ENCODE data around the gene SLFN14.

The SLFN14 gene

DNA sequence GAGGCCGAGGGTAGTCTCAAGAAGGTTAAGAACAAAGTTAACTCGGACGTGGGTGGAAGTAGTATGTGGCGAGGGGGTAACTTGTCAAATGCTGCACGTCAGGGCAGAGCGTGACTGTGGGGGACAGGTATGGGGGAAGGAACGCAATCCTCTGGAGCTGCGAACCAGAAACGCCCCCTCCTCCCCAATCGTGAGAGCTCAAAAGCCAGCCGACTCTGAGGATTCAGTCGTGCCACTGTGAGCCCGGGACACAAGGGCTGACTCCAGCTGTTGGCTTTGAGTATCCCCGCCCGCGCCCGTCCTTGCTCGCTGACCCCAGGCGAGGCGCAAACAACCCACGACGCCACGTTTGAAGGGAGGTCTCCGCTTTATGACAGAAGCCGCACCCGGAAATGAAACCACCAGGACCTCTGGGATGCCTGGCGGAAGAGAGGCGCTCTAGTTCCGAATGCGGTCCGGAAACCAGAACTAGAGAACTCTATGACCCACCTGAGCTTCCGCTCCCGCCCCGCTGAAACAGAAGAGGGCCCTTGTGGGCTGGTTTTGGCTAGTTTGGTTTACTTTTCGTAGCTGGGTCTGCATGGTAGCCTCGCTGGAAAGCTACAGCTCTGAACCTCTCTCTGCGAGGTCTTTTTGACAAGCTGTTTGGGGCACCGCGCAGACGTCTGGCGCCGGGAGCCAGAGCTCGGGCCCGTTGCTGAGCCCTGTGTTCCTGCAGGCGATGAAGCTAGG, 17.7 kb upstream of the SLFN14 start, which contains the start of gene PEX12 (continued):
- TF ChIP-seq ZNF133 (tag by site-specific recombination; IDR thresholded peaks at IDR 0.05) (no peak), ZNF433 (tag by site-specific recombination; IDR thresholded peaks at IDR 0.05; ENCODE audit: low read depth) (no peak), TCF7L2 (IDR thresholded peaks at IDR 0.05; ENCODE audit: borderline replicate concordance, low read depth, low read length) (no peak), ZNF2 (tag by site-specific recombination; IDR thresholded peaks at IDR 0.05) (peak; percentile 54; the same call in 1 of the 2 replicates), ZBTB21 (tag by site-specific recombination; IDR thresholded peaks at IDR 0.05) (peak; percentile 89), RBAK (tag by site-specific recombination; IDR thresholded peaks at IDR 0.05) (no peak), ZBTB48 (tag by site-specific recombination; IDR thresholded peaks at IDR 0.05) (no peak), ZNF792 (tag by site-specific recombination; IDR thresholded peaks at IDR 0.05) (no peak), ZBTB20 (tag by site-specific recombination; IDR thresholded peaks at IDR 0.05) (peak; percentile 63), ZNF248 (tag by site-specific recombination; IDR thresholded peaks at IDR 0.05) (no peak), PRDM1 (tag by site-specific recombination; IDR thresholded peaks at IDR 0.05) (no peak; the same call in 1 of the 2 replicates), ZNF157 (tag by site-specific recombination; IDR thresholded peaks at IDR 0.05) (no peak), ZNF155 (tag by site-specific recombination; IDR thresholded peaks at IDR 0.05) (no peak)
- TF ChIP-seq, protein P1, sequence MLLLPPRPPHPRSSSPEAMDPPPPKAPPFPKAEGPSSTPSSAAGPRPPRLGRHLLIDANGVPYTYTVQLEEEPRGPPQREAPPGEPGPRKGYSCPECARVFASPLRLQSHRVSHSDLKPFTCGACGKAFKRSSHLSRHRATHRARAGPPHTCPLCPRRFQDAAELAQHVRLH (tag by site-specific recombination; IDR thresholded peaks at IDR 0.05), result peak; percentile 96
- TF ChIP-seq, protein P2, sequence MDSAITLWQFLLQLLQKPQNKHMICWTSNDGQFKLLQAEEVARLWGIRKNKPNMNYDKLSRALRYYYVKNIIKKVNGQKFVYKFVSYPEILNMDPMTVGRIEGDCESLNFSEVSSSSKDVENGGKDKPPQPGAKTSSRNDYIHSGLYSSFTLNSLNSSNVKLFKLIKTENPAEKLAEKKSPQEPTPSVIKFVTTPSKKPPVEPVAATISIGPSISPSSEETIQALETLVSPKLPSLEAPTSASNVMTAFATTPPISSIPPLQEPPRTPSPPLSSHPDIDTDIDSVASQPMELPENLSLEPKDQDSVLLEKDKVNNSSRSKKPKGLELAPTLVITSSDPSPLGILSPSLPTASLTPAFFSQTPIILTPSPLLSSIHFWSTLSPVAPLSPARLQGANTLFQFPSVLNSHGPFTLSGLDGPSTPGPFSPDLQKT (IDR thresholded peaks at IDR 0.05; ENCODE audit: borderline replicate concordance, low read depth, low read length), result peak; percentile 28; the same call in 1 of the 2 replicates
- TF ChIP-seq, protein P3, sequence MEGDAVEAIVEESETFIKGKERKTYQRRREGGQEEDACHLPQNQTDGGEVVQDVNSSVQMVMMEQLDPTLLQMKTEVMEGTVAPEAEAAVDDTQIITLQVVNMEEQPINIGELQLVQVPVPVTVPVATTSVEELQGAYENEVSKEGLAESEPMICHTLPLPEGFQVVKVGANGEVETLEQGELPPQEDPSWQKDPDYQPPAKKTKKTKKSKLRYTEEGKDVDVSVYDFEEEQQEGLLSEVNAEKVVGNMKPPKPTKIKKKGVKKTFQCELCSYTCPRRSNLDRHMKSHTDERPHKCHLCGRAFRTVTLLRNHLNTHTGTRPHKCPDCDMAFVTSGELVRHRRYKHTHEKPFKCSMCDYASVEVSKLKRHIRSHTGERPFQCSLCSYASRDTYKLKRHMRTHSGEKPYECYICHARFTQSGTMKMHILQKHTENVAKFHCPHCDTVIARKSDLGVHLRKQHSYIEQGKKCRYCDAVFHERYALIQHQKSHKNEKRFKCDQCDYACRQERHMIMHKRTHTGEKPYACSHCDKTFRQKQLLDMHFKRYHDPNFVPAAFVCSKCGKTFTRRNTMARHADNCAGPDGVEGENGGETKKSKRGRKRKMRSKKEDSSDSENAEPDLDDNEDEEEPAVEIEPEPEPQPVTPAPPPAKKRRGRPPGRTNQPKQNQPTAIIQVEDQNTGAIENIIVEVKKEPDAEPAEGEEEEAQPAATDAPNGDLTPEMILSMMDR (tag by site-specific recombination; IDR thresholded peaks at IDR 0.05), result peak; percentile 39; the same call in 1 of the 2 replicates
- TF ChIP-seq, protein P4, sequence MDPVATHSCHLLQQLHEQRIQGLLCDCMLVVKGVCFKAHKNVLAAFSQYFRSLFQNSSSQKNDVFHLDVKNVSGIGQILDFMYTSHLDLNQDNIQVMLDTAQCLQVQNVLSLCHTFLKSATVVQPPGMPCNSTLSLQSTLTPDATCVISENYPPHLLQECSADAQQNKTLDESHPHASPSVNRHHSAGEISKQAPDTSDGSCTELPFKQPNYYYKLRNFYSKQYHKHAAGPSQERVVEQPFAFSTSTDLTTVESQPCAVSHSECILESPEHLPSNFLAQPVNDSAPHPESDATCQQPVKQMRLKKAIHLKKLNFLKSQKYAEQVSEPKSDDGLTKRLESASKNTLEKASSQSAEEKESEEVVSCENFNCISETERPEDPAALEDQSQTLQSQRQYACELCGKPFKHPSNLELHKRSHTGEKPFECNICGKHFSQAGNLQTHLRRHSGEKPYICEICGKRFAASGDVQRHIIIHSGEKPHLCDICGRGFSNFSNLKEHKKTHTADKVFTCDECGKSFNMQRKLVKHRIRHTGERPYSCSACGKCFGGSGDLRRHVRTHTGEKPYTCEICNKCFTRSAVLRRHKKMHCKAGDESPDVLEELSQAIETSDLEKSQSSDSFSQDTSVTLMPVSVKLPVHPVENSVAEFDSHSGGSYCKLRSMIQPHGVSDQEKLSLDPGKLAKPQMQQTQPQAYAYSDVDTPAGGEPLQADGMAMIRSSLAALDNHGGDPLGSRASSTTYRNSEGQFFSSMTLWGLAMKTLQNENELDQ (tag by site-specific recombination; IDR thresholded peaks at IDR 0.05; ENCODE audit: low read depth), result no peak
- TF ChIP-seq, protein P5, sequence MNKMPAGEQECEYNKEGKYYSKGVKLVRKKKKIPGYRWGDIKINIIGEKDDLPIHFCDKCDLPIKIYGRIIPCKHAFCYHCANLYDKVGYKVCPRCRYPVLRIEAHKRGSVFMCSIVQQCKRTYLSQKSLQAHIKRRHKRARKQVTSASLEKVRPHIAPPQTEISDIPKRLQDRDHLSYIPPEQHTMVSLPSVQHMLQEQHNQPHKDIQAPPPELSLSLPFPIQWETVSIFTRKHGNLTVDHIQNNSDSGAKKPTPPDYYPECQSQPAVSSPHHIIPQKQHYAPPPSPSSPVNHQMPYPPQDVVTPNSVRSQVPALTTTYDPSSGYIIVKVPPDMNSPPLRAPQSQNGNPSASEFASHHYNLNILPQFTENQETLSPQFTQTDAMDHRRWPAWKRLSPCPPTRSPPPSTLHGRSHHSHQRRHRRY (tag by site-specific recombination; IDR thresholded peaks at IDR 0.05), result no peak
- TF ChIP-seq, protein P6, sequence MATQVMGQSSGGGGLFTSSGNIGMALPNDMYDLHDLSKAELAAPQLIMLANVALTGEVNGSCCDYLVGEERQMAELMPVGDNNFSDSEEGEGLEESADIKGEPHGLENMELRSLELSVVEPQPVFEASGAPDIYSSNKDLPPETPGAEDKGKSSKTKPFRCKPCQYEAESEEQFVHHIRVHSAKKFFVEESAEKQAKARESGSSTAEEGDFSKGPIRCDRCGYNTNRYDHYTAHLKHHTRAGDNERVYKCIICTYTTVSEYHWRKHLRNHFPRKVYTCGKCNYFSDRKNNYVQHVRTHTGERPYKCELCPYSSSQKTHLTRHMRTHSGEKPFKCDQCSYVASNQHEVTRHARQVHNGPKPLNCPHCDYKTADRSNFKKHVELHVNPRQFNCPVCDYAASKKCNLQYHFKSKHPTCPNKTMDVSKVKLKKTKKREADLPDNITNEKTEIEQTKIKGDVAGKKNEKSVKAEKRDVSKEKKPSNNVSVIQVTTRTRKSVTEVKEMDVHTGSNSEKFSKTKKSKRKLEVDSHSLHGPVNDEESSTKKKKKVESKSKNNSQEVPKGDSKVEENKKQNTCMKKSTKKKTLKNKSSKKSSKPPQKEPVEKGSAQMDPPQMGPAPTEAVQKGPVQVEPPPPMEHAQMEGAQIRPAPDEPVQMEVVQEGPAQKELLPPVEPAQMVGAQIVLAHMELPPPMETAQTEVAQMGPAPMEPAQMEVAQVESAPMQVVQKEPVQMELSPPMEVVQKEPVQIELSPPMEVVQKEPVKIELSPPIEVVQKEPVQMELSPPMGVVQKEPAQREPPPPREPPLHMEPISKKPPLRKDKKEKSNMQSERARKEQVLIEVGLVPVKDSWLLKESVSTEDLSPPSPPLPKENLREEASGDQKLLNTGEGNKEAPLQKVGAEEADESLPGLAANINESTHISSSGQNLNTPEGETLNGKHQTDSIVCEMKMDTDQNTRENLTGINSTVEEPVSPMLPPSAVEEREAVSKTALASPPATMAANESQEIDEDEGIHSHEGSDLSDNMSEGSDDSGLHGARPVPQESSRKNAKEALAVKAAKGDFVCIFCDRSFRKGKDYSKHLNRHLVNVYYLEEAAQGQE (tag by site-specific recombination; IDR thresholded peaks at IDR 0.05), result no peak
- TF ChIP-seq, protein P7, sequence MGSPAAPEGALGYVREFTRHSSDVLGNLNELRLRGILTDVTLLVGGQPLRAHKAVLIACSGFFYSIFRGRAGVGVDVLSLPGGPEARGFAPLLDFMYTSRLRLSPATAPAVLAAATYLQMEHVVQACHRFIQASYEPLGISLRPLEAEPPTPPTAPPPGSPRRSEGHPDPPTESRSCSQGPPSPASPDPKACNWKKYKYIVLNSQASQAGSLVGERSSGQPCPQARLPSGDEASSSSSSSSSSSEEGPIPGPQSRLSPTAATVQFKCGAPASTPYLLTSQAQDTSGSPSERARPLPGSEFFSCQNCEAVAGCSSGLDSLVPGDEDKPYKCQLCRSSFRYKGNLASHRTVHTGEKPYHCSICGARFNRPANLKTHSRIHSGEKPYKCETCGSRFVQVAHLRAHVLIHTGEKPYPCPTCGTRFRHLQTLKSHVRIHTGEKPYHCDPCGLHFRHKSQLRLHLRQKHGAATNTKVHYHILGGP (tag by site-specific recombination; IDR thresholded peaks at IDR 0.05), result no peak
- TF ChIP-seq, protein P8, sequence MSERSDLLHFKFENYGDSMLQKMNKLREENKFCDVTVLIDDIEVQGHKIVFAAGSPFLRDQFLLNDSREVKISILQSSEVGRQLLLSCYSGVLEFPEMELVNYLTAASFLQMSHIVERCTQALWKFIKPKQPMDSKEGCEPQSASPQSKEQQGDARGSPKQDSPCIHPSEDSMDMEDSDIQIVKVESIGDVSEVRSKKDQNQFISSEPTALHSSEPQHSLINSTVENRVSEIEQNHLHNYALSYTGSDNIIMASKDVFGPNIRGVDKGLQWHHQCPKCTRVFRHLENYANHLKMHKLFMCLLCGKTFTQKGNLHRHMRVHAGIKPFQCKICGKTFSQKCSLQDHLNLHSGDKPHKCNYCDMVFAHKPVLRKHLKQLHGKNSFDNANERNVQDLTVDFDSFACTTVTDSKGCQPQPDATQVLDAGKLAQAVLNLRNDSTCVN (tag by site-specific recombination; optimal IDR thresholded peaks at IDR 0.05), result peak; percentile 36
- TF ChIP-seq, protein P9, sequence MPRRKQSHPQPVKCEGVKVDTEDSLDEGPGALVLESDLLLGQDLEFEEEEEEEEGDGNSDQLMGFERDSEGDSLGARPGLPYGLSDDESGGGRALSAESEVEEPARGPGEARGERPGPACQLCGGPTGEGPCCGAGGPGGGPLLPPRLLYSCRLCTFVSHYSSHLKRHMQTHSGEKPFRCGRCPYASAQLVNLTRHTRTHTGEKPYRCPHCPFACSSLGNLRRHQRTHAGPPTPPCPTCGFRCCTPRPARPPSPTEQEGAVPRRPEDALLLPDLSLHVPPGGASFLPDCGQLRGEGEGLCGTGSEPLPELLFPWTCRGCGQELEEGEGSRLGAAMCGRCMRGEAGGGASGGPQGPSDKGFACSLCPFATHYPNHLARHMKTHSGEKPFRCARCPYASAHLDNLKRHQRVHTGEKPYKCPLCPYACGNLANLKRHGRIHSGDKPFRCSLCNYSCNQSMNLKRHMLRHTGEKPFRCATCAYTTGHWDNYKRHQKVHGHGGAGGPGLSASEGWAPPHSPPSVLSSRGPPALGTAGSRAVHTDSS (tag by site-specific recombination; IDR thresholded peaks at IDR 0.05), result no peak
